K562 (cell line): Measurements from ENCODE around the gene EFNA1. TPM values are rescaled to one million over a fixed set of nuclear protein-coding genes. Genes with fewer than 3 reads are reported as not detected.

Experiments
- ARID3B ChIP-seq: fragments of 250-450 bp; sonication (Bioruptor Pico); IDR thresholded peaks from 2 replicates; pipeline ENCODE4 v1.4.0; 2020; ENCODE audit warnings: borderline replicate concordance
- BRF2 ChIP-seq: IDR thresholded peaks from 3 replicates; pipeline ENCODE4 v1.6.1; 2011; ENCODE audit warnings: borderline replicate concordance, mild to moderate bottlenecking; ENCODE audit not compliant: insufficient read length, insufficient read depth
- KDM5B ChIP-seq: fragments of 200-600 bp; sonication (generic); IDR thresholded peaks from 2 replicates; pipeline ENCODE4 v1.6.1; 2012; ENCODE audit warnings: low read depth, mild to moderate bottlenecking, moderate library complexity, low read length, control low read depth, inconsistent platforms; ENCODE audit not compliant: insufficient replicate concordance
- POLR2G ChIP-seq: fragments of 200-400 bp; formaldehyde crosslinking; IDR thresholded peaks from 2 replicates; pipeline ENCODE4 v1.6.1; 2017; ENCODE audit warnings: low read depth, mild to moderate bottlenecking, antibody characterized with exemption, low read length, moderate library complexity
- RBBP5 ChIP-seq: fragments of 200-600 bp; sonication (generic); IDR thresholded peaks from 2 replicates; pipeline ENCODE4 v1.6.1; 2012; ENCODE audit warnings: borderline replicate concordance, mild to moderate bottlenecking, low read length, control low read depth, inconsistent platforms; ENCODE audit not compliant: insufficient read depth, poor library complexity, severe bottlenecking
- ZNF764 ChIP-seq: fragments of 250-450 bp; sonication (Bioruptor Pico); IDR thresholded peaks from 2 replicates; pipeline ENCODE4 v1.4.0; 2020; ENCODE audit warnings: low read depth, mild to moderate bottlenecking, moderate library complexity
- polyA plus RNA-seq, 8 experiments: library from polyadenylated mRNA; depleted of rRNA in 4 of 8; stranded (reverse) in 5 of 8; unstranded in 3 of 8; fragments of >200 nt; fragmentation: Nextera tagmentation in 2 of 8; fragmentation: Illumina TruSeq in 1 of 8; extraction: Ambion mirVana in 2 of 8; extraction: Trizol in 1 of 8; gene quantifications; 2 replicates each; pipeline versions ENCODE4 v1.2.1 to v1.2.3, GENCODE V29; 2011 to 2014; ENCODE audit warnings: inconsistent platforms in 1 of 8, missing spikeins in 1 of 8
- total RNA-seq, 7 experiments: library from RNA; depleted of rRNA in 6 of 7; stranded (reverse); fragments of >200 nt in 6 of 7; fragmentation: Illumina TruSeq in 2 of 7; extraction: Trizol in 2 of 7; gene quantifications; 2 replicates each; pipeline versions ENCODE4 v1.2.1 to v1.2.3, GENCODE V29; 2011 to 2021; ENCODE audit warnings: low replicate concordance in 1 of 7
- TF ChIP-seq, protein P1 (sequence below): fragments of 250-450 bp; sonication (Bioruptor Pico); IDR thresholded peaks from 2 replicates; pipeline ENCODE4 v1.9.0; 2021; ENCODE audit warnings: mild to moderate bottlenecking, inconsistent platforms
- TF ChIP-seq, protein P2 (sequence below): fragments of 450-650 bp; IDR thresholded peaks from 2 replicates; pipeline ENCODE4 v1.6.1; 2016; ENCODE audit warnings: mild to moderate bottlenecking, moderate library complexity

Gene EFNA1
- total and polyA plus RNA-seq, 9 of the 15 experiments (the other 6 are each of a cell fraction or from before 2014, with no cell fraction given), result 2.1 to 9.3 (median 3.0) TPM

DNA sequence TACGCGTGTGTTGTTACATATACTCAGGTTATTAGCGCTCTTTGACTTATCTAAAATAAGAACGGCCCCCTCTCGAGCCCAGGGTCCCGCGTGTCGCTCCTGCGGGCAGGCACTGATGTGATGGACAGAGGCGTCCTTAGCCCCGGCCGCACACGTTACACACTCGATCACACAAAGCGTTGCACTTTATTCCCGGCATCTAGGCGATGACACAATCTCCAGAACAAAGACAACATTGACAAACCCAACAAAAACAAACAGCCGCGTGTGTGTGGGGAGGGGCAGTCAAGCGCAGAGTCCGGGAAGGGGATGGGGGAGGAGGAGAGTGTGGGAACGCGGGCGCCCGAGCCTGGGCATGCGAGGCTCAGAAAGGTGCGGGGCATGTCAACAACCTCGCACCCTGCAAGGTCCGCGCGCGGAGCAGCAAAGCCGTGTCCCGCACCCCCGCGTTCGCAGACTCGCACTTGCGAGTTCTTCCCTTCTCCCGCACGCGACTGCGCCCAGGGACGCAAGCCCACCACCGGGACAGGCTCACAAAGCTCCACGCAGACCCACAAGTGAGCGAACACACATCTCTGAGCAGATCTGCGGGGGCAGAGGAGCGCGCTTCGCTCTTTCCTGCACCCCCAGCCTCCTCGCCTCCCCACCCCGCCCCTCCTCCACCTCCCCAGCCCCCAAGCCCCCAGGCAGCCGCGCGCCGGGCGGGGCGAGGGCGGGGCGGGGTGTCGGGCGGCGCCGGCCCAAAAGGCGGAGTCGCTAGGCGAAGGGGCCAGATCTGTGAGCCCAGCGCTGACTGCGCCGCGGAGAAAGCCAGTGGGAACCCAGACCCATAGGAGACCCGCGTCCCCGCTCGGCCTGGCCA is at the start of gene EFNA1 (continued):
- TF ChIP-seq, protein P1, sequence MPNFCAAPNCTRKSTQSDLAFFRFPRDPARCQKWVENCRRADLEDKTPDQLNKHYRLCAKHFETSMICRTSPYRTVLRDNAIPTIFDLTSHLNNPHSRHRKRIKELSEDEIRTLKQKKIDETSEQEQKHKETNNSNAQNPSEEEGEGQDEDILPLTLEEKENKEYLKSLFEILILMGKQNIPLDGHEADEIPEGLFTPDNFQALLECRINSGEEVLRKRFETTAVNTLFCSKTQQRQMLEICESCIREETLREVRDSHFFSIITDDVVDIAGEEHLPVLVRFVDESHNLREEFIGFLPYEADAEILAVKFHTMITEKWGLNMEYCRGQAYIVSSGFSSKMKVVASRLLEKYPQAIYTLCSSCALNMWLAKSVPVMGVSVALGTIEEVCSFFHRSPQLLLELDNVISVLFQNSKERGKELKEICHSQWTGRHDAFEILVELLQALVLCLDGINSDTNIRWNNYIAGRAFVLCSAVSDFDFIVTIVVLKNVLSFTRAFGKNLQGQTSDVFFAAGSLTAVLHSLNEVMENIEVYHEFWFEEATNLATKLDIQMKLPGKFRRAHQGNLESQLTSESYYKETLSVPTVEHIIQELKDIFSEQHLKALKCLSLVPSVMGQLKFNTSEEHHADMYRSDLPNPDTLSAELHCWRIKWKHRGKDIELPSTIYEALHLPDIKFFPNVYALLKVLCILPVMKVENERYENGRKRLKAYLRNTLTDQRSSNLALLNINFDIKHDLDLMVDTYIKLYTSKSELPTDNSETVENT (CRISPR knock-in tag), result no peak
- TF ChIP-seq POLR2G (peak; percentile 76), BRF2 (no peak), KDM5B (peak; percentile 38), RBBP5 (peak; percentile 37), ARID3B (no peak), ZNF764 (CRISPR knock-in tag) (no peak)
- TF ChIP-seq, protein P2, sequence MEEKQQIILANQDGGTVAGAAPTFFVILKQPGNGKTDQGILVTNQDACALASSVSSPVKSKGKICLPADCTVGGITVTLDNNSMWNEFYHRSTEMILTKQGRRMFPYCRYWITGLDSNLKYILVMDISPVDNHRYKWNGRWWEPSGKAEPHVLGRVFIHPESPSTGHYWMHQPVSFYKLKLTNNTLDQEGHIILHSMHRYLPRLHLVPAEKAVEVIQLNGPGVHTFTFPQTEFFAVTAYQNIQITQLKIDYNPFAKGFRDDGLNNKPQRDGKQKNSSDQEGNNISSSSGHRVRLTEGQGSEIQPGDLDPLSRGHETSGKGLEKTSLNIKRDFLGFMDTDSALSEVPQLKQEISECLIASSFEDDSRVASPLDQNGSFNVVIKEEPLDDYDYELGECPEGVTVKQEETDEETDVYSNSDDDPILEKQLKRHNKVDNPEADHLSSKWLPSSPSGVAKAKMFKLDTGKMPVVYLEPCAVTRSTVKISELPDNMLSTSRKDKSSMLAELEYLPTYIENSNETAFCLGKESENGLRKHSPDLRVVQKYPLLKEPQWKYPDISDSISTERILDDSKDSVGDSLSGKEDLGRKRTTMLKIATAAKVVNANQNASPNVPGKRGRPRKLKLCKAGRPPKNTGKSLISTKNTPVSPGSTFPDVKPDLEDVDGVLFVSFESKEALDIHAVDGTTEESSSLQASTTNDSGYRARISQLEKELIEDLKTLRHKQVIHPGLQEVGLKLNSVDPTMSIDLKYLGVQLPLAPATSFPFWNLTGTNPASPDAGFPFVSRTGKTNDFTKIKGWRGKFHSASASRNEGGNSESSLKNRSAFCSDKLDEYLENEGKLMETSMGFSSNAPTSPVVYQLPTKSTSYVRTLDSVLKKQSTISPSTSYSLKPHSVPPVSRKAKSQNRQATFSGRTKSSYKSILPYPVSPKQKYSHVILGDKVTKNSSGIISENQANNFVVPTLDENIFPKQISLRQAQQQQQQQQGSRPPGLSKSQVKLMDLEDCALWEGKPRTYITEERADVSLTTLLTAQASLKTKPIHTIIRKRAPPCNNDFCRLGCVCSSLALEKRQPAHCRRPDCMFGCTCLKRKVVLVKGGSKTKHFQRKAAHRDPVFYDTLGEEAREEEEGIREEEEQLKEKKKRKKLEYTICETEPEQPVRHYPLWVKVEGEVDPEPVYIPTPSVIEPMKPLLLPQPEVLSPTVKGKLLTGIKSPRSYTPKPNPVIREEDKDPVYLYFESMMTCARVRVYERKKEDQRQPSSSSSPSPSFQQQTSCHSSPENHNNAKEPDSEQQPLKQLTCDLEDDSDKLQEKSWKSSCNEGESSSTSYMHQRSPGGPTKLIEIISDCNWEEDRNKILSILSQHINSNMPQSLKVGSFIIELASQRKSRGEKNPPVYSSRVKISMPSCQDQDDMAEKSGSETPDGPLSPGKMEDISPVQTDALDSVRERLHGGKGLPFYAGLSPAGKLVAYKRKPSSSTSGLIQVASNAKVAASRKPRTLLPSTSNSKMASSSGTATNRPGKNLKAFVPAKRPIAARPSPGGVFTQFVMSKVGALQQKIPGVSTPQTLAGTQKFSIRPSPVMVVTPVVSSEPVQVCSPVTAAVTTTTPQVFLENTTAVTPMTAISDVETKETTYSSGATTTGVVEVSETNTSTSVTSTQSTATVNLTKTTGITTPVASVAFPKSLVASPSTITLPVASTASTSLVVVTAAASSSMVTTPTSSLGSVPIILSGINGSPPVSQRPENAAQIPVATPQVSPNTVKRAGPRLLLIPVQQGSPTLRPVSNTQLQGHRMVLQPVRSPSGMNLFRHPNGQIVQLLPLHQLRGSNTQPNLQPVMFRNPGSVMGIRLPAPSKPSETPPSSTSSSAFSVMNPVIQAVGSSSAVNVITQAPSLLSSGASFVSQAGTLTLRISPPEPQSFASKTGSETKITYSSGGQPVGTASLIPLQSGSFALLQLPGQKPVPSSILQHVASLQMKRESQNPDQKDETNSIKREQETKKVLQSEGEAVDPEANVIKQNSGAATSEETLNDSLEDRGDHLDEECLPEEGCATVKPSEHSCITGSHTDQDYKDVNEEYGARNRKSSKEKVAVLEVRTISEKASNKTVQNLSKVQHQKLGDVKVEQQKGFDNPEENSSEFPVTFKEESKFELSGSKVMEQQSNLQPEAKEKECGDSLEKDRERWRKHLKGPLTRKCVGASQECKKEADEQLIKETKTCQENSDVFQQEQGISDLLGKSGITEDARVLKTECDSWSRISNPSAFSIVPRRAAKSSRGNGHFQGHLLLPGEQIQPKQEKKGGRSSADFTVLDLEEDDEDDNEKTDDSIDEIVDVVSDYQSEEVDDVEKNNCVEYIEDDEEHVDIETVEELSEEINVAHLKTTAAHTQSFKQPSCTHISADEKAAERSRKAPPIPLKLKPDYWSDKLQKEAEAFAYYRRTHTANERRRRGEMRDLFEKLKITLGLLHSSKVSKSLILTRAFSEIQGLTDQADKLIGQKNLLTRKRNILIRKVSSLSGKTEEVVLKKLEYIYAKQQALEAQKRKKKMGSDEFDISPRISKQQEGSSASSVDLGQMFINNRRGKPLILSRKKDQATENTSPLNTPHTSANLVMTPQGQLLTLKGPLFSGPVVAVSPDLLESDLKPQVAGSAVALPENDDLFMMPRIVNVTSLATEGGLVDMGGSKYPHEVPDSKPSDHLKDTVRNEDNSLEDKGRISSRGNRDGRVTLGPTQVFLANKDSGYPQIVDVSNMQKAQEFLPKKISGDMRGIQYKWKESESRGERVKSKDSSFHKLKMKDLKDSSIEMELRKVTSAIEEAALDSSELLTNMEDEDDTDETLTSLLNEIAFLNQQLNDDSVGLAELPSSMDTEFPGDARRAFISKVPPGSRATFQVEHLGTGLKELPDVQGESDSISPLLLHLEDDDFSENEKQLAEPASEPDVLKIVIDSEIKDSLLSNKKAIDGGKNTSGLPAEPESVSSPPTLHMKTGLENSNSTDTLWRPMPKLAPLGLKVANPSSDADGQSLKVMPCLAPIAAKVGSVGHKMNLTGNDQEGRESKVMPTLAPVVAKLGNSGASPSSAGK, result peak; percentile 44; the same call in 1 of the 2 replicates
